K562 (cell line): ENCODE measurements around the gene UBXN10. TPM values are rescaled to one million over a fixed set of nuclear protein-coding genes. Genes with fewer than 3 reads are reported as not detected.

Source experiments
- ATF7 ChIP-seq: fragments of 450-650 bp; IDR thresholded peaks from 2 replicates; pipeline ENCODE4 v1.7.1; 2014; ENCODE audit warnings: mild to moderate bottlenecking, moderate library complexity
- DPF2 ChIP-seq: fragments of 450-650 bp; IDR thresholded peaks from 2 replicates; pipeline ENCODE4 v1.6.1; 2016
- FOSL1 ChIP-seq: fragments of 200-800 bp; sonication (Bioruptor generic); conservative IDR thresholded peaks from 2 replicates; pipeline ENCODE4 v1.6.1; 2016; ENCODE audit warnings: missing genetic modification characterization, missing compliant biosample characterization
- KLF16 ChIP-seq: IDR thresholded peaks from 2 replicates; pipeline ENCODE4 v1.6.1; 2016; ENCODE audit warnings: antibody characterized with exemption
- MAFG ChIP-seq: fragments of 450-650 bp; conservative IDR thresholded peaks from 2 replicates; pipeline ENCODE4 v1.6.1; 2016; ENCODE audit warnings: missing genetic modification characterization, missing compliant biosample characterization
- MCM2 ChIP-seq: fragments of 450-650 bp; IDR thresholded peaks from 2 replicates; pipeline ENCODE4 v1.6.1; 2017; ENCODE audit warnings: low read depth, mild to moderate bottlenecking
- MIER1 ChIP-seq: fragments of 450-650 bp; IDR thresholded peaks from 2 replicates; pipeline ENCODE4 v1.6.1; 2016; ENCODE audit warnings: antibody characterized with exemption, mild to moderate bottlenecking, low read depth
- NFATC3 ChIP-seq: fragments of 450-650 bp; IDR thresholded peaks from 2 replicates; pipeline ENCODE4 v1.6.1; 2017; ENCODE audit warnings: mild to moderate bottlenecking
- NFIX ChIP-seq: fragments of 250-450 bp; sonication (Bioruptor Pico); IDR thresholded peaks from 2 replicates; pipeline ENCODE4 v1.4.0; 2020; ENCODE audit warnings: low read depth, mild to moderate bottlenecking, moderate library complexity
- SMARCA5 ChIP-seq: fragments of 450-650 bp; IDR thresholded peaks from 2 replicates; pipeline ENCODE4 v1.6.1; 2016
- SREBF1 ChIP-seq: fragments of 150-350 bp; IDR thresholded peaks from 2 replicates; pipeline ENCODE4 v1.6.1; 2014; ENCODE audit warnings: antibody characterized with exemption, low read depth, low read length, borderline replicate concordance
- ZNF232 ChIP-seq: sonication (generic); formaldehyde crosslinking; IDR thresholded peaks from 2 replicates; pipeline ENCODE4 v1.8.0; 2022; ENCODE audit warnings: mild to moderate bottlenecking, missing genetic modification reagents
- ZNF263 ChIP-seq: sonication (generic); formaldehyde crosslinking; IDR thresholded peaks from 2 replicates; pipeline ENCODE4 v1.8.0; 2022; ENCODE audit warnings: mild to moderate bottlenecking, missing genetic modification reagents, borderline replicate concordance
- ZNF766 ChIP-seq: fragments of 200-800 bp; sonication (Bioruptor generic); conservative IDR thresholded peaks from 2 replicates; pipeline ENCODE4 v1.6.1; 2016; ENCODE audit warnings: missing genetic modification characterization, missing compliant biosample characterization
- ZNF77 ChIP-seq: fragments of 250-450 bp; sonication (Bioruptor Pico); IDR thresholded peaks from 2 replicates; pipeline ENCODE4 v1.5.0; 2020
- polyA plus RNA-seq, 8 experiments: library from polyadenylated mRNA; depleted of rRNA in 4 of 8; stranded (reverse) in 5 of 8; unstranded in 3 of 8; fragments of >200 nt; fragmentation: Nextera tagmentation in 2 of 8; fragmentation: Illumina TruSeq in 1 of 8; extraction: Ambion mirVana in 2 of 8; extraction: Trizol in 1 of 8; gene quantifications; 2 replicates each; pipeline versions ENCODE4 v1.2.1 to v1.2.3, GENCODE V29; 2011 to 2014; ENCODE audit warnings: inconsistent platforms in 1 of 8, missing spikeins in 1 of 8
- total RNA-seq, 7 experiments: library from RNA; depleted of rRNA in 6 of 7; stranded (reverse); fragments of >200 nt in 6 of 7; fragmentation: Illumina TruSeq in 2 of 7; extraction: Trizol in 2 of 7; gene quantifications; 2 replicates each; pipeline versions ENCODE4 v1.2.1 to v1.2.3, GENCODE V29; 2011 to 2021; ENCODE audit warnings: low replicate concordance in 1 of 7
- TF ChIP-seq, protein P1 (sequence below): conservative IDR thresholded peaks from 2 replicates; pipeline ENCODE4 v1.6.1; 2011; ENCODE audit warnings: low read depth, mild to moderate bottlenecking, low read length; ENCODE audit not compliant: control insufficient read depth
- TF ChIP-seq, protein P2 (sequence below): sonication (generic); formaldehyde crosslinking; IDR thresholded peaks from 2 replicates; pipeline ENCODE4 v1.8.1; 2023; ENCODE audit warnings: mild to moderate bottlenecking, missing genetic modification reagents, moderate library complexity
- TF ChIP-seq, protein P3 (sequence below): fragments of 250-450 bp; sonication (Bioruptor Pico); IDR thresholded peaks from 2 replicates; pipeline ENCODE4 v1.8.0; 2021; ENCODE audit warnings: moderate library complexity, mild to moderate bottlenecking, inconsistent platforms
- TF ChIP-seq, protein P4 (sequence below): fragments of 450-650 bp; IDR thresholded peaks from 2 replicates; pipeline ENCODE4 v1.6.1; 2016; ENCODE audit warnings: antibody characterized with exemption
- TF ChIP-seq, protein P5 (sequence below), 2 experiments: fragments of 450-650 bp; IDR thresholded peaks; 2 replicates each; pipeline ENCODE4 v1.6.1; 2016
- TF ChIP-seq, protein P6 (sequence below): fragments of 250-450 bp; sonication (Bioruptor Pico); IDR thresholded peaks from 2 replicates; pipeline ENCODE4 v1.5.0; 2020; ENCODE audit warnings: mild to moderate bottlenecking, borderline replicate concordance
- TF ChIP-seq, protein P7 (sequence below): fragments of 250-450 bp; sonication (Bioruptor Pico); IDR thresholded peaks from 2 replicates; pipeline ENCODE4 v1.9.0; 2021; ENCODE audit warnings: mild to moderate bottlenecking

UBXN10 gene
- total and polyA plus RNA-seq, 9 of the 15 experiments (the other 6 are each of a cell fraction or from before 2014, with no cell fraction given), result 10.7 to 17.7 (median 13.6) TPM

DNA sequence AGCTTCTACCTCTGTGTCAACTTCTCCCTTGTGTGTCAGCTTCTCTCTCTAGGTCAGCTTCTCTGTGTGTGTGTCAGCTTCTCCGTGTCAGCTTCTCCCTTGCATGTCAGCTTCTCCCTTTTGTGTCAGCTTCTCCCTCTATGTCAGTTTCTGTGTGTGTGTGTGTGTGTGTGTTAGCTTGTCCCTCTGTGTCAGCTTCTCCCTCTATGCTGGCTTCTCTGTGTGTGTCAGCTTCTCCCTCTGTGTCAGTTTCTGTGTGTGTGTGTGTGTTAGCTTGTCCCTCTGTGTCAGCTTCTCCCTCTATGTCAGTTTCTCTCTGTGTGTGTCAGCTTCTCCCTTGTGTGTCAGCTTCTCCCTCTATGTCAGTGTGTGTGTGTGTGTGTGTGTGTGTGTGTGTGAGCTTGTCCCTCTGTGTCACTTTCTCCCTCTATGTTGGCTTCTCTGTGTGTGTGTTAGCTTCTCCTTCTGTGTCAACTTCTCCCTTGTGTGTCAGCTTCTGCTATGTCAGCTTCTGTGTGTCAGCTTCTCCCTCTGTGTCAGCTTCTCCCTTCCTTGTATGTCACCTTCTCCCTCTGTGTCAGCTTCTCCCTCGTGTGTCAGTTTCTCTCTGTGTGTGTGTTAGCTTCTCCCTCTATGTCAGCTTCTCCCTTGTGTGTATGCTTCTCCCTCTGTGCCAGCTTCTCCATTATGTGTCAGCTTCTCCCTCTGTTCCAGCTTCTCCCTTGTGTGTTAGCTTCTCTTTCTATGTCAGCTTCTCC, 6.3 kb upstream of the UBXN10 start (continued):
- TF ChIP-seq, protein P1, sequence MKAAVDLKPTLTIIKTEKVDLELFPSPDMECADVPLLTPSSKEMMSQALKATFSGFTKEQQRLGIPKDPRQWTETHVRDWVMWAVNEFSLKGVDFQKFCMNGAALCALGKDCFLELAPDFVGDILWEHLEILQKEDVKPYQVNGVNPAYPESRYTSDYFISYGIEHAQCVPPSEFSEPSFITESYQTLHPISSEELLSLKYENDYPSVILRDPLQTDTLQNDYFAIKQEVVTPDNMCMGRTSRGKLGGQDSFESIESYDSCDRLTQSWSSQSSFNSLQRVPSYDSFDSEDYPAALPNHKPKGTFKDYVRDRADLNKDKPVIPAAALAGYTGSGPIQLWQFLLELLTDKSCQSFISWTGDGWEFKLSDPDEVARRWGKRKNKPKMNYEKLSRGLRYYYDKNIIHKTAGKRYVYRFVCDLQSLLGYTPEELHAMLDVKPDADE, result no peak
- TF ChIP-seq FOSL1 (tag) (no peak), NFATC3 (no peak), MIER1 (0 out of 2 replicates have a peak, but pooled peaks have one; percentile 32), NFIX (CRISPR knock-in tag) (no peak), KLF16 (no peak), ZNF77 (CRISPR knock-in tag) (no peak), ZNF766 (CRISPR knock-in tag) (no peak), MAFG (tag) (no peak), DPF2 (0 out of 2 replicates have a peak, but pooled peaks have one; percentile 51), SMARCA5 (0 out of 2 replicates have a peak, but pooled peaks have one; percentile 15), ZNF232 (CRISPR knock-in tag) (no peak), SREBF1 (no peak), ATF7 (no peak), ZNF263 (CRISPR knock-in tag) (no peak), MCM2 (no peak)
- TF ChIP-seq, protein P2, sequence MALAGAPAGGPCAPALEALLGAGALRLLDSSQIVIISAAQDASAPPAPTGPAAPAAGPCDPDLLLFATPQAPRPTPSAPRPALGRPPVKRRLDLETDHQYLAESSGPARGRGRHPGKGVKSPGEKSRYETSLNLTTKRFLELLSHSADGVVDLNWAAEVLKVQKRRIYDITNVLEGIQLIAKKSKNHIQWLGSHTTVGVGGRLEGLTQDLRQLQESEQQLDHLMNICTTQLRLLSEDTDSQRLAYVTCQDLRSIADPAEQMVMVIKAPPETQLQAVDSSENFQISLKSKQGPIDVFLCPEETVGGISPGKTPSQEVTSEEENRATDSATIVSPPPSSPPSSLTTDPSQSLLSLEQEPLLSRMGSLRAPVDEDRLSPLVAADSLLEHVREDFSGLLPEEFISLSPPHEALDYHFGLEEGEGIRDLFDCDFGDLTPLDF (CRISPR knock-in tag), result no peak
- TF ChIP-seq, protein P3, sequence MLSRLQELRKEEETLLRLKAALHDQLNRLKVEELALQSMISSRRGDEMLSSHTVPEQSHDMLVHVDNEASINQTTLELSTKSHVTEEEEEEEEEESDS, result no peak
- TF ChIP-seq, protein P4, sequence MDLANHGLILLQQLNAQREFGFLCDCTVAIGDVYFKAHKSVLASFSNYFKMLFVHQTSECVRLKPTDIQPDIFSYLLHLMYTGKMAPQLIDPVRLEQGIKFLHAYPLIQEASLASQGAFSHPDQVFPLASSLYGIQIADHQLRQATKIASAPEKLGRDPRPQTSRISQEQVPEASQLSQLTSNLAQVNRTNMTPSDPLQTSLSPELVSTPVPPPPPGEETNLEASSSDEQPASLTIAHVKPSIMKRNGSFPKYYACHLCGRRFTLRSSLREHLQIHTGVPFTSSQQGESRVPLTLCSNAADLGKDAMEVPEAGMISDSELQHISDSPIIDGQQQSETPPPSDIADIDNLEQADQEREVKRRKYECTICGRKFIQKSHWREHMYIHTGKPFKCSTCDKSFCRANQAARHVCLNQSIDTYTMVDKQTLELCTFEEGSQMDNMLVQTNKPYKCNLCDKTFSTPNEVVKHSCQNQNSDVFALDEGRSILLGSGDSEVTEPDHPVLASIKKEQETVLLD, result no peak
- TF ChIP-seq, protein P5, sequence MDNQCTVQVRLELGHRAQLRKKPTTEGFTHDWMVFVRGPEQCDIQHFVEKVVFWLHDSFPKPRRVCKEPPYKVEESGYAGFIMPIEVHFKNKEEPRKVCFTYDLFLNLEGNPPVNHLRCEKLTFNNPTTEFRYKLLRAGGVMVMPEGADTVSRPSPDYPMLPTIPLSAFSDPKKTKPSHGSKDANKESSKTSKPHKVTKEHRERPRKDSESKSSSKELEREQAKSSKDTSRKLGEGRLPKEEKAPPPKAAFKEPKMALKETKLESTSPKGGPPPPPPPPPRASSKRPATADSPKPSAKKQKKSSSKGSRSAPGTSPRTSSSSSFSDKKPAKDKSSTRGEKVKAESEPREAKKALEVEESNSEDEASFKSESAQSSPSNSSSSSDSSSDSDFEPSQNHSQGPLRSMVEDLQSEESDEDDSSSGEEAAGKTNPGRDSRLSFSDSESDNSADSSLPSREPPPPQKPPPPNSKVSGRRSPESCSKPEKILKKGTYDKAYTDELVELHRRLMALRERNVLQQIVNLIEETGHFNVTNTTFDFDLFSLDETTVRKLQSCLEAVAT (IDR thresholded peaks at IDR 0.05), result no peak
- TF ChIP-seq, protein P6, sequence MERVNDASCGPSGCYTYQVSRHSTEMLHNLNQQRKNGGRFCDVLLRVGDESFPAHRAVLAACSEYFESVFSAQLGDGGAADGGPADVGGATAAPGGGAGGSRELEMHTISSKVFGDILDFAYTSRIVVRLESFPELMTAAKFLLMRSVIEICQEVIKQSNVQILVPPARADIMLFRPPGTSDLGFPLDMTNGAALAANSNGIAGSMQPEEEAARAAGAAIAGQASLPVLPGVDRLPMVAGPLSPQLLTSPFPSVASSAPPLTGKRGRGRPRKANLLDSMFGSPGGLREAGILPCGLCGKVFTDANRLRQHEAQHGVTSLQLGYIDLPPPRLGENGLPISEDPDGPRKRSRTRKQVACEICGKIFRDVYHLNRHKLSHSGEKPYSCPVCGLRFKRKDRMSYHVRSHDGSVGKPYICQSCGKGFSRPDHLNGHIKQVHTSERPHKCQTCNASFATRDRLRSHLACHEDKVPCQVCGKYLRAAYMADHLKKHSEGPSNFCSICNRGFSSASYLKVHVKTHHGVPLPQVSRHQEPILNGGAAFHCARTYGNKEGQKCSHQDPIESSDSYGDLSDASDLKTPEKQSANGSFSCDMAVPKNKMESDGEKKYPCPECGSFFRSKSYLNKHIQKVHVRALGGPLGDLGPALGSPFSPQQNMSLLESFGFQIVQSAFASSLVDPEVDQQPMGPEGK (CRISPR knock-in tag), result no peak
- TF ChIP-seq, protein P7, sequence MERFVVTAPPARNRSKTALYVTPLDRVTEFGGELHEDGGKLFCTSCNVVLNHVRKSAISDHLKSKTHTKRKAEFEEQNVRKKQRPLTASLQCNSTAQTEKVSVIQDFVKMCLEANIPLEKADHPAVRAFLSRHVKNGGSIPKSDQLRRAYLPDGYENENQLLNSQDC (CRISPR knock-in tag), result no peak
